HTERT RPE-1 (cell line): ENCODE measurements around the gene PDGFRB.

Source experiments
- in situ Hi-C: fragments of 300-500 bp; cut with MboI; formaldehyde crosslinking; loops from 4 replicates; pipeline ENCODE4 v1.14.3; 2020; ENCODE audit warnings: low sequenced_read_pairs

Gene PDGFRB

DNA sequence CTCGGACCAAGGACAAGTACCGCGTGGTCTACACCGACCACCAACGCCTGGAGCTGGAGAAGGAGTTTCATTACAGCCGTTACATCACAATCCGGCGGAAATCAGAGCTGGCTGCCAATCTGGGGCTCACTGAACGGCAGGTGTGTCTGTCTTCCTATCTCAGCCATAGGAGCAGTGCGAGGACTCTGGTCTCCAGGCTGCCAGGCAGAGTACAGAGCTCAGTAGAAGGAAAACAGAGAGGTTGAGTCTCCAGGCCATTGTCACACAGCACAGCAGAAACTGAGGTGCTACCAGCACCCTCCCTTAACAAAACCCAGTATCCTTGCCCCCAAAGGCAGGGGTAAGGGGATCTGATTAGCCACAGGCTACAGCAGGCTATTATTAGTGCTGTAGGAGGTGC, 27.1 kb upstream of the PDGFRB start:
- in situ Hi-C loops, result no loop called here

DNA sequence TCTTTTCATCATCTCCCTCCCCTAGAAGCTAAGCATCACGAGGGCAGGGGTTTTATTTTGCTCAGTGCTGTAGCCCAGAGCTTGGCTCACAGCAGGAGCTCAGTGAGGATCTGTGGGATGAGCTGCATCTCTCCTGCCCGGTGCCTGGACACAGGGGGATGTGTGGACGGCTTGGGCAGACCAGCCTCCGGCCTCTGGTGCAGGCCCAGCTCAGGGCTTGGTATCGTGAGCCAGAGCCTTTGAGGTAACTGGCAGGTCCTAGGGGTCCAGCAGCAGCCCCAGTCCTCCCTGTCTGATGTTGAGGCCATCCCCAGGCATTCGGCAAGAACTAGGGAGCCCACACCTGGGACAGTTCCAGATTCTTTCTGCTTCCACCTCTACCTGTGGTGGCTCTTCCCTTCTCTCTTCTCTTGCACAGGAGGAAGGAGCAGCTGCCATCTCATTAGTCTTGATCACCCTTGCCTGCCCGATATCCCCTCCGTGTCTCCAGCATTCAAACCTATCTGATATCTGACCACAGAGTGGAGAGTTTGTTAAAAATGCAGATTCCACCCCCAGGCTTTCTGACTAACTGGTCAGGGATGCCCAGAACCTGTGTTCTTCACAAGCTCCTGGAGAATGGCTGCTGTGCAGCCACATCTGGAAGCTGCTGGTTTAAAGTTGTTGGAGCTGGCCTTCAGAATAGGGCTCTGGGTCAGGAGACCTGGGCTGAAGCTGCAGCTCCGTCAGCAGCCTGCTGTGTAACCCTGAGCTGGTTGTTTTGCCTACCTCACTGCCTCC, 26.3 kb upstream of the PDGFRB start:
- in situ Hi-C loops, result no loop called here

DNA sequence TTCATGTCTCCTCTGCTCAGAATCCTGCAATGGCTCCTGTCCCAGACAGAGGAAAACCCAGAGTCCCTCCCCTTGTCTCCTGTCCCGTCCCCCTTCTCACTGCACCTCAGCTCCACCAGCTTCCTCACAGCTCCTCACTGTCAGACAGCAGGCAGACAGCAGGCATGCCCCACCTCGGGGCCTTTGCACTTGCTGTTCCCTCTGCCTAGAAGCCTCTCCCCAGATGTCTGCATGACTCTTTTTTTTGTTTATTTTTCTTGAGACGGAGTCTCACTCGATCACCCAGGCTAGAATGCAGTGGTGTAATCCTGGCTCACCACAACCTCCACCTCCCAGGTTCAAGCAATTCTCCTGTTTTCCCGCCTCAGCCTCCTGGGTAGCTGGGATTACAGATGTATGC, 25.4 kb upstream of the PDGFRB start:
- in situ Hi-C loops, result no loop called here

DNA sequence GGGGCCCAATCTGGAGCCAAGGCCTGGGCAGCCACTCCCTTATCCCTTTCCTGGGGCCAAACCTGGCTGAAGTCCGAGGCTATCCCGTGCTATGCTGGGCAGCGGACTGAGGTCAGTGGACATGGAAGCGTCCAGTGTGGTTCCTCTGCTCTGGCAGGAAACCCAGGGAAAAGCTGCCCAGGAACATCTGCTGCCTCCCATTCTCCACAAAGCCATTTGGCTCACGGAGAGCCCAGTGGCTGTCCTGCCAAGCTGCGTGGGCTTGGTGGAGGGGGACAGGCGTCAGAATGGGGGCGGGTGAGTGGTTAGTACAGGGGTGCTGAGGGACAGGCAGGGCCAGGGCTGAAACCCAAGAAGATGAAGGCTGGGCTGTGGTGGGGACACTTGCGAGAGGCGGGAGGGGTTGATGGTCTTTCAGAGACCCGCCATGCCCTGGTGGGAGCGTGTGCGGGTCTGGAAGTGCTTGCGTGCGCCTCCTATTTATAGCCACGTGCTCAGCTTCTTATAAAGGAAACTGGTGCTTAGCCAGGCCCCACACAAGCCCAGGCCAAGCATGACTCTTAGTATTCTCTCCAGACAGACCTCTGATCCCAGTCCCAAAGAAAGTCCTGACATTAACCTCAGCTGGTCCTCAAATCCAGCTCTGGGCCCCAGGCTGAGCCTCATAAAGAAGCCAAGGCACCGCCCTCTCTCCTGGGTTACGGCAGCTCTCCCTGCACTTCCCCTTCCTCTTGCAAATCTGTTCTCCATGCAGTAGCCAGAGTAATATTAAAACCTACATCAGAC, 24.8 kb upstream of the PDGFRB start:
- in situ Hi-C loops, result no loop called here

DNA sequence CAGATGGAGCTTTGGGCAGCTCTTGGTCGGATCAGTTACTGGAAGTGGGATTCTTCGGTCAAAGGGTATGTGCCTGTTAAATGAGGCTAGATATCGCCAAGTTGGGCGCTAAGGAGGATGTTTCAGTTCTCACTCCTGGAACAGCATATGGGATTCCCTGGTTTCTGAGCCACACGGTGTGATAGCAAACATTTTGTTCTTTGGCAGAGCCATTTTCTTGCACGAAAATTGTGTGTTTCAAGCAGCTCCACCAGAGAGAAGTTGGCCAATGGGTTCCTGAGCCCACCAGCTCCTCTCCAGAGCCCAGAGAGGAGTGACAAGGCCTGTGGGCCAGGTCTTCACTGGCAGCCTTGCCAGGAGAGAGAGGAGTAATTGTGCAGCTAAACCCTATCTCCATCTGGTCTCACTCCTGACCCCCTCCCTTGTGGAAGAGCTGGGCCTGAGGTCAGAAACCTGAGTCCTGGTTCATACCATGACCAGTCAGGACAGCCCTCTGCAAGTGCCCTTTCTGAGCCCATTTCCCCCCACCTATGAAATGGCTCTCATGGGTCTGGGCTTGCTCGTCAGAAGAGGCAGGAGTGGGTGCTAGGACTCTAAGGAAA, 23.5 kb upstream of the PDGFRB start:
- in situ Hi-C loops, result no loop called here

DNA sequence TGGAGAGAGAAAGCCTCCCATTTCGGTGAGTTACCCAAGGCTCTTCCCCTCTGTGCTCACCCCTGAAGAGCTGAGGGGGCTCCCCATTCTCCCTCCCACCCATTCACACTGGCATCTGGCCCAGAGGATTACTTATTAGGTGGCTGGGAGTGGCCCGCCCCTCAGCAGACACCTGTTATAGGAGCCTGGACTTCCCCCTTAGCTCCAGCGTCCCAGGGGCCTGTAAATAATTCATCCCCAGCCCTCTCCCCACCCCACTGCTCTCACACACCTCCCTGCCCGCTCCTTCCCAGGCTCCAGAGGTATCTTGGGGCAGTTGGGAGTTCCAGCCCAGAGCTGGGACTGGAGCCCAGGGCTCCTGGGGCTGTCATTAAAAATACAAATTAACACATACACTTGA, 22.6 kb upstream of the PDGFRB start:
- in situ Hi-C loops, result no loop called here

DNA sequence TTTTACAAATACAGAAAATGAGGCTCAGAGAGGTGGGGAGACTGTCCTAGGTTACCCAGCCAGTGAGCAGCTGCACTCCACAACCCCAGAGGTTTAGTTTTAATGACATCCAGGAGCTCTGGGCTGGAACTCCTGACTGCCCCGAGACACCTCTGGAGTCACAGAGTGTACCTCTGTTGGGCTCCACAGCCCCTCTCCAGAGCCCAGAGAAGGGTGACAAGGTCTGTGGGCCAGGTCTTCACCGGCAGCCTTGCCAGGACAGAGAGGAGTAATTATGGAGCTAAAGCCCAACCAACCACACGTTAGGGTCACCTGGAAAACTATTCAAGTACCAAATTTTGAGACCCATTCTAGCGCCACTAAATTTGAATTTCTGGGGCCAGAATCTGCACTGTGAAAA, 22.1 kb upstream of the PDGFRB start:
- in situ Hi-C loops, result no loop called here

DNA sequence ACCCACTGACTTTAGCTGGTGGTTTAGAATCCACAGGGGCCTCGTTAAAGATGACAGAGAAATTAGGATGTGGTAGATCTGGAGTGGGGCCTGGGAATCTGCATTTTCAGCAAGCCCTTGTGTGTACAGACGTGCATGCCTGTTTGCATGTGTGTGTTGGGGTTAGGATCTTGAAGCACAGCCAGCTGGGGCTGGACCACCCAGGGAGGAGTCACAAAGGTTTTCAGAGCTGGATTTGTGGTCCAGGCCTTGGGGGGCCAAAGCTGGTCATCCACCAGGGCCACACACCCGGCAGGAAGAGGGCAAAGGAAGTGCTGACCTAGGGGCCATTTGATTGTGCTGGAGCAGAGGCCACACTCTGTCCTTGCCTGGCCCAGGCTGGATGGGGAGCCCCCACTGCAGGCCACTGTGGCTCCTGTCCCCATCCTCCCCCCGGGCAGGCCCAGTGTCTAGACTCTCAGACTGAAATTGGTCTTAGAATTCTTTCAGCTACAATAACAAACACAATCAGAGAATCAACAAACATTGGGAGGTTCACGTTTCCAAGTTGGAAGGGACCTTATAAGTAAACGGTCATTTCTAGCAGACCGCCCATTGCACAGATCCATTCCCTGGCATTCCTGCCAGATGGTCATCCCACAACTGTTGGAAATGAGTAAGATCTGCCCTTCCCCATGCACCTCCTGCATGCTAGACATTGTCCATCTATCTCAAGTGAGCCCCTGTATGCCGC, 21.3 kb upstream of the PDGFRB start:
- in situ Hi-C loops, result no loop called here

DNA sequence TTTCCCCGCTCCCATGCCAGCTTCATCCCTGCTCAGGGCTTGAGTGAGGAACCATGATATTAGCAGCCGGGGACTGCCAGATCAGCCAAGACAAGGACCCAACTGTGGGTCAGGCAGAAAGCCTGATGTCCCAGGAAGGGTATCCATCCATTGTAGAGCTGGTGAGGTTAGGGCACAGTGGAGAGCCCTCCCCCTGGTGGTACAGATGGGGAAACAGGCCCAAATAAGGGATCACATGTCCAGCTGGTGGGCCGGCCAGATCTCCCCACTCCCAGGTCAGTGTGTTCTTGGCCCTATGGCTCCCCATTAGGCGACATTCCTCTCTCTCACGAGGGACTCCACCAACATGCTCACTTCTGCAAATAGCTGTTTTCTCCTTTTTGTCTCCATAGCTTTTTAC, 19.9 kb upstream of the PDGFRB start:
- in situ Hi-C loops, result no loop called here

DNA sequence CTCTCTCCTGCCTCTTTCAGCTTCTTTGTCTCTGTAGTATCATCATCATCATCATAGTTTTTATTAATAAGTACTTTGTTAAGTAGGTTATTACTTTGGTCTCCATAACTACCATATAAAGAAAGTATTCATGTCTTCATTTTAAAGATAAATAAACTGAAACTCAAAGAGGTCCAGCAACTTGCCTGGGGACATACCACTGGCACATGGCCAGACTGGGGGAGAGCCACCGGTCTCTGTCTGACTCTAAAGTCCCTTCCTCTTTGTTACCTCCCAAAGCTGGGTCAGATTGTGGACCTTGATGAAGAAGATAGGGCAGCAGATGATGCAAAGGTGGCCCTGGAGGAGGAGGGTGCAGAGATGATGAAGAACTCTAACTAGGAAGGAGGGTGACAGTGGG, 19.4 kb upstream of the PDGFRB start:
- in situ Hi-C loops, result no loop called here

DNA sequence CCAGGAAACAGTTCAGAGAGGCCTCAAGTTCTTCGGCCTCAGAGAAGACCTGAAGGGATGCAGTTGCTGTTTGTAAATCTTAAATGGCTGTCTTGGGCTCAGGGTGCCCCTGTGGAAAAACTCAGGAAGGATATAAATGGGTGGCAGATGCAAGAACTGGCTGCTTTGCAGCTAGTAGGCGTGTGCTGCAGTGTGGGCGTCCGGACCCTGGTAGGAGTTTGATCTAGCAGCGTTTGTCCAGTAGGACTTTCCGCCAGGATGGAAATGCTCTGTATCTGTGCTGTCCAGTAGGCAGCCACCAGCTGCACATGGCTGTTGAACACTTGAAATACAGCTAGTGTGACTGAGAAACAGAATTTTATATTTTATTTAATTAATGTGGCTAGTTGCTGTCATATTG, 18.6 kb upstream of the PDGFRB start:
- in situ Hi-C loops, result no loop called here

DNA sequence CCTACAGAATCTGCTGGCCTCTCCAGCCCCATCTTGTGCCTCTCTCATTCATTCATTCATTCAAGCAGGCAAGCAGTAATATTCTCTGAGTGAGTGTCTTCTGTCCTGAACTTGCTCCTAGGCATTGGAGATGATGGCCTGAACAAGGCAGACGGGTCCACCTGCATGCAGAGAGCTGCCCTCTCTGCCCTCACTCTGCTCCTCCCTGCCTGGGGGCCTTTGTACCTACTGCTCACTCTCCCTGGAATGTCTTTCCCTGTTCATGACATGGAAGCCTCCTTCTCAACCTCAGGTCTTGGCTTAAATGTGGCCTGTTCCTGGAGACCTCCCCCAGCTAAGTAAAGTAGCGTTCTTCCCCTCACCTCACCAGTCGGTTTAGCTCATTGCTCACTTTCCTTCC, 17.5 kb upstream of the PDGFRB start:
- in situ Hi-C loops, result no loop called here

DNA sequence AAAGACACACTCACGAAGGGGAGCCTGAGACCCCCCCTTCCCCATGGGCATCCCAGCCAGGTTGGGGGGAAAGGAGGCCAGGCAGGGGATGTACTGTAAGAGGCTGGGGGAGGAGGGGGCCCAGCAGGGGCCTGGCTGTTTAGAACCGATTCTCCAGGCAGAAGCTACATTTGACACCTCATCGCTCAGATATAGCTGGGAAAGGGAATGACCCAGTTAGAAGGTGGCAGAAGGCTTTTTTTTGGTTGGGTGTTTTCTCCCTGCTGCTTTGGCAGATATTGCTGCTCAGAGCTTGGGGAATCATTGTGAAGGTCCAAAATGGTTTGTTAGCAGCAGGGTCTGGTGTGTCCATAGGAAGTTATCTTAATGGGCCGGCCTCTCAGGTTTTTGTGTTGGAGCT, 16.9 kb upstream of the PDGFRB start:
- in situ Hi-C loops, result no loop called here

DNA sequence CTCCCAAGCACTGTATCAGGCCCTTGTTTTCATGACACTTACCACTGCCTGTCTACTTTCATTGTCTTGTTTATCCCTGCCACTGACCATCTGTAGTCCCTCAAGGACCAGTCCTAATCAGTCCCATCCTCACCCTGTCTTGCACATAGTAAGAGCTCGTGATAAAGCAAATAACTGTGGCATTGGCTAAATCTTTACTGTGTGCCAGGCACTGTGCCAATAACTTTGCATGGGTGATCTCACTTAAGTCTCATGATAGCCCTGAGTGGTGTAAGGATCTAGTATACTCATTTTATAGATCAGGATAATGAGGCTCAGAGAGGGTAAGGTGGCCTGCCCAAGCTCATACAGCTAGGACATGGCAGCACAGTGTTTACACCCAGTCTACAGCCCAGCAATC, 16.5 kb upstream of the PDGFRB start:
- in situ Hi-C loops, result no loop called here

DNA sequence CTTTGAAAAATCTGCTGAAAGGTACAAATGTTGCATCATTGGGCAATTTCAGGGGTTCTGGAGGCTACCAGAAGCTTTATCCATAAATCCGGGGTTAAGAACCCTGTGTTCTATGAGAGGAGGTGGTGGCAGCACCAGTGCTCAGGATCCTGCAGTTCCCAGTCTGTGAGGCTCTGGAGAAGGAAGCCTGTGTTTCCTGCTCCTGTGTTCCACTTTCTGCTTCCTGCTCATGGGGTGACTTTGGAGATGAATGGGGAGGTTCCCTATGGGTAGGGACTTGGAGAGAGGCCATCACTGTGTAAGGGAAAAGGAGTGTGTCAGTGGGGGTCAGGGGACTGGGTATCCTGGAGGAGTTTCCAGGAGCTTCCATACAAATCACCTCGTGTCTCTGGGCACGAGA, 13.2 kb upstream of the PDGFRB start:
- in situ Hi-C loops, result no loop called here

DNA sequence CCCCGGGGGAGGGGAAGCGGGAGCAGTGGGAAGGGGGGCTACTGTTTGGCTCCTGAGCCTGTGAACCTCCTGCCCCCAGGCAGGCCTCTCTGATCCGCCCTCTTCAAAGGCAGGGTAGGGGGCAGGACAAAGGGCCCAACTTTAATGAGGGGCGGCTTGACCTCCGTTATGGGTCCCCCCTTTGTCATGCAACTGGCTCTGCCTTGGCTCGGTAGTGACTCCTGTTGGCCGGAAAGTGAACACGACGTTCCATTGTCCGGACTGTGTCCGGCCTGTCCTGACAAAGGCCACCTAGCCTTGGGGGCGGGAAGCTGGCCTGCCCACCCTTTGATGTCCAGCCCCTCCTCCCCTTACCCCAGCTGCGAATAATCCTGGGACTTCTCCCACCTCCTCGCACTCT, 12.3 kb upstream of the PDGFRB start:
- in situ Hi-C loops, result no loop called here

DNA sequence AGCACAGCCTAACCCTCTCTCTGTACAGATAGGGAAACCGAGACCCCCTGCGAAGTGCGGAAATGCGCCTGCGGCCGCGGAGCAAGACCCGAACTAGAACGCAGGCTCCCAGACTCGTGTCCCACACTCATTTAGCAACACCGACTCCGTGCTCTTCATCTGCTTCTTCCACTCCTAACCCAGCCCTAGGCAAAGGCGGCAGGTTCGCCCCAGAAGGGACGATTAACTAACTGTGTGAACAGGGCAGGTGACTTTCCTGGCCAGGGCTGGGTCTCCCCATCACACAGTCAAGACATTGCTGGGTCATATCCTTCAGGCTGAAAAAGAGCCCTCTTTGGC, 11.8 kb upstream of the PDGFRB start:
- in situ Hi-C loops, result no loop called here

DNA sequence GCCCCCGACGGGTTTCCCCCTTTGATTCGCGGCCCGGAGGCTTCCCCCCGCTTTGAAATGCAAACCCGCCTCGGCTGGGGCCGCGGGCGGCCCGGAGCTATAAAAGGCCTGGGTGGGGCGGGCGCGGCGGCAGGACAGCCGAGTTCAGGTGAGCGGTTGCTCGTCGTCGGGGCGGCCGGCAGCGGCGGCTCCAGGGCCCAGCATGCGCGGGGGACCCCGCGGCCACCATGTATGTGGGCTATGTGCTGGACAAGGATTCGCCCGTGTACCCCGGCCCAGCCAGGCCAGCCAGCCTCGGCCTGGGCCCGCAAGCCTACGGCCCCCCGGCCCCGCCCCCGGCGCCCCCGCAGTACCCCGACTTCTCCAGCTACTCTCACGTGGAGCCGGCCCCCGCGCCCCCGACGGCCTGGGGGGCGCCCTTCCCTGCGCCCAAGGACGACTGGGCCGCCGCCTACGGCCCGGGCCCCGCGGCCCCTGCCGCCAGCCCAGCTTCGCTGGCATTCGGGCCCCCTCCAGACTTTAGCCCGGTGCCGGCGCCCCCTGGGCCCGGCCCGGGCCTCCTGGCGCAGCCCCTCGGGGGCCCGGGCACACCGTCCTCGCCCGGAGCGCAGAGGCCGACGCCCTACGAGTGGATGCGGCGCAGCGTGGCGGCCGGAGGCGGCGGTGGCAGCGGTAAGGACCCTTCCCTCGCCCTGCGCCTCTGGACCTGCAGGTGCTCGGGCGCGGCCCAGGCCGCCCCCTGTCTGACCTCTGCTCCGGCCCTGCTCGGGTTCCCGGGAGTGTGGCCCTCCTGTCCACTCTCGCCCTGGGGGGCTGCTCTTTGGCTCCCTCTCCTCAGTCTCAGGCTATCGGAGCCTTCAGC, 11.2 kb upstream of the PDGFRB start, which contains the start of gene CDX1:
CDX1 (plus strand) TSS at position 129 of the 862 bp plus-strand sequence; CDS start at position 228, 99 bp downstream.
- in situ Hi-C loops, result no loop called here

DNA sequence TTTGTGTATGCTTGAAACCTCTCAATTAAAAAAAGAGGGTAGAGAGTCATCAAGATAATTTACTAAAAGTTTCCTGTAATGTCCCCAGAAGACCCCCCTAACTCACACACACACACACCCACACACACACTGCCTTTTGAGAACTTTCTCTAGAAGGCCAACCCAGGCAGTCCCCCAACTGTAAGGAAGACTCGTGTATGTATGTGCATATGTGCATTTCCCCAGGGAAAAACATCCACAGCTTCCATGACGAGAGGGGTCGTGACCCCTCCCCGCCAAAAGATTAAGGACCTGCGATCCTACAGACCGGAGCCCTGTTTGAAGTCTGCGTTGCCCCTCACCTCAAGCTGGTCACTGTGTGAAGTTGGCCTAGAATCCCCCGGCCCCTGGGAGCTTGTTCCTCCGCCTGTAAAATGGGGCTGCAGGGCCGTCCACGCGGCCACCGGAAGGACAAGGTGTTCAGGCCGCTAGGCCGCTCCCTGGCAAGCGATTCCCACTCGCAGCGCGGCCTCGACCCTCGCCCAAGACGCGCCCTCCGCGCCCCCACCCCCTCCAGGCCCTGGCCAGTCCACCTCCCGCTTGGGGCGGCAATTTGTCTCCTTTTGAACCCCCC, 10.5 kb upstream of the PDGFRB start:
- in situ Hi-C loops, result no loop called here
